A549 (cell line): ENCODE results near the gene FGFR1OP2. TPM values are rescaled to one million over a fixed set of nuclear protein-coding genes. Genes with fewer than 3 reads are reported as not detected.

ENCODE experiments used
- ATAC-seq, 2 experiments: fragments of 200-7000 bp in 1 of 2; fragments of >200 bp in 1 of 2; cut with Nextera tagmentation in 1 of 2; cut with Tn5 transposase in 1 of 2; 3 replicates each; pipeline versions ENCODE4 v1.8.0 to v1.9.1; 2018 to 2020; ENCODE audit warnings: mild to moderate bottlenecking in 1 of 2, moderate library complexity in 1 of 2
- CTCF ChIA-PET: fragments of 300-600 bp; sonication (Branson Sonifier 250); formaldehyde crosslinking; extraction: SDS; loops from one replicate; lab custom pipeline; 2021; ENCODE audit warnings: antibody characterized with exemption, inconsistent platforms; lab: Yijun Ruan, JAX
- POLR2A ChIA-PET: fragments of 350-600 bp; formaldehyde crosslinking; extraction: SDS; loops from one replicate; lab custom pipeline; 2021; ENCODE audit warnings: antibody characterized with exemption, inconsistent platforms; lab: Yijun Ruan, JAX
- DNase-seq, 2 experiments: peaks; one replicate each; pipeline versions ENCODE4 v3.0.0 to v3.0.0-alpha.2; 2011 to 2016; ENCODE audit warnings: low read depth in 1 of 2, low spot score in 1 of 2
- FAIRE-seq: peaks from 2 replicates; lab custom pipeline; 2011; peaks lifted over from hg19 to GRCh38; lab: Jason Lieb, UNC
- H3K27ac ChIP-seq, 2 experiments: fragments of >200 bp; sonication (Bioruptor Twin); formaldehyde crosslinking; 3 replicates each; pipeline ENCODE4 v1.5.1; 2016 to 2017
- H3K4me1 ChIP-seq: fragments of >200 bp; sonication (Bioruptor Twin); formaldehyde crosslinking; 3 replicates; pipeline ENCODE4 v1.6.1; 2016
- H3K4me2 ChIP-seq: fragments of >200 bp; sonication (Bioruptor Twin); formaldehyde crosslinking; 3 replicates; pipeline ENCODE4 v1.6.1; 2016
- H3K4me3 ChIP-seq: fragments of >200 bp; sonication (Bioruptor Twin); formaldehyde crosslinking; 3 replicates; pipeline ENCODE4 v1.5.1; 2016
- H3K9me3 ChIP-seq: fragments of >200 bp; sonication (Bioruptor Twin); formaldehyde crosslinking; 3 replicates; pipeline ENCODE4 v1.6.1; 2016
- CBX8 ChIP-seq: fragments of 200-600 bp; sonication (generic); IDR thresholded peaks from 2 replicates; pipeline ENCODE4 v1.6.1; 2016
- CHD4 ChIP-seq: fragments of 200-600 bp; sonication (generic); IDR thresholded peaks from 2 replicates; pipeline ENCODE4 v1.6.1; 2016; ENCODE audit warnings: antibody characterized with exemption, mild to moderate bottlenecking, borderline replicate concordance
- EHF ChIP-seq: fragments of 250-450 bp; sonication (Bioruptor Pico); IDR thresholded peaks from 2 replicates; pipeline ENCODE4 v1.5.0; 2020; ENCODE audit warnings: mild to moderate bottlenecking
- FOXS1 ChIP-seq: fragments of 250-450 bp; sonication (Bioruptor Pico); IDR thresholded peaks from 2 replicates; pipeline ENCODE4 v1.5.0; 2020; ENCODE audit warnings: mild to moderate bottlenecking, moderate library complexity
- GATA3 ChIP-seq: IDR thresholded peaks from 2 replicates; pipeline ENCODE4 v1.6.1; 2012; ENCODE audit warnings: borderline replicate concordance
- HDAC2 ChIP-seq: fragments of 200-600 bp; sonication (generic); IDR thresholded peaks from 2 replicates; pipeline ENCODE4 v1.6.1; 2016
- MAZ ChIP-seq: fragments of 150-350 bp; IDR thresholded peaks from 2 replicates; pipeline ENCODE4 v1.6.1; 2014; ENCODE audit warnings: antibody characterized with exemption, low read depth, low read length, borderline replicate concordance
- MYC ChIP-seq: IDR thresholded peaks from 2 replicates; pipeline ENCODE4 v1.6.1; 2012; ENCODE audit warnings: mild to moderate bottlenecking, inconsistent platforms, low read length, improper control_type of control experiment, borderline replicate concordance
- NFE2L2 ChIP-seq: fragments of 150-350 bp; conservative IDR thresholded peaks from 2 replicates; pipeline ENCODE4 v1.6.1; 2014; ENCODE audit warnings: low read length
- NR3C1 ChIP-seq: fragments of >200 bp; sonication (Bioruptor Twin); formaldehyde crosslinking; IDR thresholded peaks from 3 replicates; pipeline ENCODE4 v1.6.1; 2017
- PHF8 ChIP-seq: fragments of 200-600 bp; sonication (generic); IDR thresholded peaks from 2 replicates; pipeline ENCODE4 v1.6.1; 2016; ENCODE audit warnings: low read depth, mild to moderate bottlenecking, antibody characterized with exemption, moderate library complexity, borderline replicate concordance
- POLR2A ChIP-seq: IDR thresholded peaks from 2 replicates; pipeline ENCODE4 v1.6.1; 2012; ENCODE audit warnings: mild to moderate bottlenecking, low read length
- RARB ChIP-seq: fragments of 250-450 bp; sonication (Bioruptor Pico); IDR thresholded peaks from 2 replicates; pipeline ENCODE4 v1.8.0; 2021; ENCODE audit warnings: mild to moderate bottlenecking, moderate library complexity
- SMC3 ChIP-seq: fragments of >200 bp; sonication (Bioruptor Twin); formaldehyde crosslinking; IDR thresholded peaks from 3 replicates; pipeline ENCODE4 v1.6.1; 2018; ENCODE audit warnings: inconsistent platforms
- TFCP2L1 ChIP-seq: fragments of 250-450 bp; sonication (Bioruptor Pico); IDR thresholded peaks from 2 replicates; pipeline ENCODE4 v1.5.0; 2021; ENCODE audit warnings: mild to moderate bottlenecking
- ZC3H11A ChIP-seq: fragments of 450-650 bp; IDR thresholded peaks from 2 replicates; pipeline ENCODE4 v1.6.1; 2014; ENCODE audit warnings: antibody characterized with exemption, mild to moderate bottlenecking
- ZNF302 ChIP-seq: fragments of 250-450 bp; sonication (Bioruptor Pico); IDR thresholded peaks from 2 replicates; pipeline ENCODE4 v1.9.0; 2021; ENCODE audit warnings: inconsistent platforms, mild to moderate bottlenecking, moderate library complexity
- WGBS: methylation state at CpG from one replicate; pipeline ENCODE4 v1.1.6; 2017; ENCODE audit errors: missing lambda C conversion rate; 5-methylcytosine and 5-hydroxymethylcytosine counted together
- polyA plus RNA-seq, 4 experiments: library from polyadenylated mRNA; depleted of rRNA in 3 of 4; stranded (reverse); fragments of >200 nt; fragmentation: RNase III in 1 of 4; extraction: RNeasy Plus Mini Kit Qiagen cat#74134 plus additional on column Dnase treatment in 1 of 4; gene quantifications; 2 replicates in 3 of 4; 3 replicates in 1 of 4; pipeline ENCODE4 v1.2.3, GENCODE V29; 2011 to 2017
- TF ChIP-seq, protein P1 (sequence below): IDR thresholded peaks from 2 replicates; pipeline ENCODE4 v1.6.1; 2012
- TF ChIP-seq, protein P2 (sequence below): fragments of 450-650 bp; IDR thresholded peaks from 2 replicates; pipeline ENCODE4 v1.6.1; 2014; ENCODE audit warnings: antibody characterized with exemption
- TF ChIP-seq, protein P3 (sequence below): fragments of >200 bp; sonication (Bioruptor Twin); formaldehyde crosslinking; IDR thresholded peaks from 3 replicates; pipeline ENCODE4 v1.5.1; 2016
- TF ChIP-seq, protein P4 (sequence below): fragments of >200 bp; sonication (Bioruptor Twin); formaldehyde crosslinking; IDR thresholded peaks from 2 replicates; pipeline ENCODE4 v1.6.1; 2016
- TF ChIP-seq, protein P5 (sequence below): fragments of 150-350 bp; IDR thresholded peaks from 2 replicates; pipeline ENCODE4 v1.6.1; 2014; ENCODE audit warnings: low read depth, mild to moderate bottlenecking, low read length

The FGFR1OP2 gene
- polyA plus RNA-seq, 2 of the 4 experiments (the other 2 are of a cell fraction), result 36.3 to 51.1 TPM

DNA sequence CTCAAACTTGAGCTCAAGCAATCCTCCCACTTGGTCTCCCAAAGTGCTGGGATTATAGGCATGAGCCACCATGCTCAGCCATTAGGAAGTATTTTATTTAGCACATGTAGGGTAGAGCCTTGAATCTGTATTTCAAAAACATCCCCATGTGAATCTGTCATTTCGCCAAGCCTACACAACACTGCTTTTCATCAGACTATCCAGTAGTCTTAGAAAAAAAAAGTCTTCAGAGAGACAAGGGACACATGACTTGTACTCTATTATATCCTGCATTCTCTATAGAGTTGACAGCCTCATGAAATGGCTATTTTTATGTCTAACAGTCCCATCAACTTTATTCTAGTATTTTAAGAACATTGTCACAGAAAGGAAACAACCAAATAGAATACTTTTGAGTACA lies 40.5 kb downstream of the FGFR1OP2 start (continued):
- TF ChIP-seq, protein P1, sequence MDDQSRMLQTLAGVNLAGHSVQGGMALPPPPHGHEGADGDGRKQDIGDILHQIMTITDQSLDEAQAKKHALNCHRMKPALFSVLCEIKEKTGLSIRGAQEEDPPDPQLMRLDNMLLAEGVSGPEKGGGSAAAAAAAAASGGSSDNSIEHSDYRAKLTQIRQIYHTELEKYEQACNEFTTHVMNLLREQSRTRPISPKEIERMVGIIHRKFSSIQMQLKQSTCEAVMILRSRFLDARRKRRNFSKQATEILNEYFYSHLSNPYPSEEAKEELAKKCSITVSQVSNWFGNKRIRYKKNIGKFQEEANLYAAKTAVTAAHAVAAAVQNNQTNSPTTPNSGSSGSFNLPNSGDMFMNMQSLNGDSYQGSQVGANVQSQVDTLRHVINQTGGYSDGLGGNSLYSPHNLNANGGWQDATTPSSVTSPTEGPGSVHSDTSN, result no peak
- TF ChIP-seq CHD4, result no peak
- no peak for TF ChIP-seq CBX8

DNA sequence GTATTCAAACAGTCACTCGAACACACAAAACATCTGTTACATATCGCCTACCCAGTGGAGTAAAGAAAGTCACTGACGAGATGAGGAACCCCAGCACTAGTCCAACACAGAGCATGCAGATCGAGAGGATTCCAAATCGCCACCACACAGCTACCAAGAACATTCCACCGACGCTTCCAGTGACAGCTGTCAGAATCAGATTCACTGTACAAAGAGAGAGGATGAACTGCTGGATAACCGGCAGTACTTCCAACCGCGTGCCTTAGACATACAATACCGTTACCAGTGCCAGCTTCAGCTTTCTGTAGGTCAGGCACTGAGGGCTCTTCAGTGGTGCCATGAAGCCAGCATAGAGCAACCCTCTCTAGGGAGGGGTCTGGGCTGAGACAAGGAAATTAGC lies 41.5 kb downstream of the FGFR1OP2 start:
- H3K4me3 ChIP-seq, result no peak overlapping the region
- no peaks in the 10 kb centered on the region for H3K9me3 ChIP-seq
- ChIA-PET CTCF (interaction anchor here (1.1 to 1.2 kb wide), 2 partner anchors 20 to 34 kb away, joined by 3 read pairs; partner anchors contain the start of gene TM7SF3), POLR2A (no interaction called here)
- no peak for FAIRE-seq
- H3K27ac ChIP-seq, result no peak overlapping the region
- TF ChIP-seq, protein P2, sequence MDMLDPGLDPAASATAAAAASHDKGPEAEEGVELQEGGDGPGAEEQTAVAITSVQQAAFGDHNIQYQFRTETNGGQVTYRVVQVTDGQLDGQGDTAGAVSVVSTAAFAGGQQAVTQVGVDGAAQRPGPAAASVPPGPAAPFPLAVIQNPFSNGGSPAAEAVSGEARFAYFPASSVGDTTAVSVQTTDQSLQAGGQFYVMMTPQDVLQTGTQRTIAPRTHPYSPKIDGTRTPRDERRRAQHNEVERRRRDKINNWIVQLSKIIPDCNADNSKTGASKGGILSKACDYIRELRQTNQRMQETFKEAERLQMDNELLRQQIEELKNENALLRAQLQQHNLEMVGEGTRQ, result no peak
- TF ChIP-seq, protein P3, sequence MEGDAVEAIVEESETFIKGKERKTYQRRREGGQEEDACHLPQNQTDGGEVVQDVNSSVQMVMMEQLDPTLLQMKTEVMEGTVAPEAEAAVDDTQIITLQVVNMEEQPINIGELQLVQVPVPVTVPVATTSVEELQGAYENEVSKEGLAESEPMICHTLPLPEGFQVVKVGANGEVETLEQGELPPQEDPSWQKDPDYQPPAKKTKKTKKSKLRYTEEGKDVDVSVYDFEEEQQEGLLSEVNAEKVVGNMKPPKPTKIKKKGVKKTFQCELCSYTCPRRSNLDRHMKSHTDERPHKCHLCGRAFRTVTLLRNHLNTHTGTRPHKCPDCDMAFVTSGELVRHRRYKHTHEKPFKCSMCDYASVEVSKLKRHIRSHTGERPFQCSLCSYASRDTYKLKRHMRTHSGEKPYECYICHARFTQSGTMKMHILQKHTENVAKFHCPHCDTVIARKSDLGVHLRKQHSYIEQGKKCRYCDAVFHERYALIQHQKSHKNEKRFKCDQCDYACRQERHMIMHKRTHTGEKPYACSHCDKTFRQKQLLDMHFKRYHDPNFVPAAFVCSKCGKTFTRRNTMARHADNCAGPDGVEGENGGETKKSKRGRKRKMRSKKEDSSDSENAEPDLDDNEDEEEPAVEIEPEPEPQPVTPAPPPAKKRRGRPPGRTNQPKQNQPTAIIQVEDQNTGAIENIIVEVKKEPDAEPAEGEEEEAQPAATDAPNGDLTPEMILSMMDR, result no peak
- no peak for TF ChIP-seq HDAC2
- no peak for TF ChIP-seq RARB (CRISPR knock-in tag)
- no peak for TF ChIP-seq MAZ
- no peak overlapping the region for H3K4me2 ChIP-seq
- ATAC-seq, result no peak
- H3K4me1 ChIP-seq, result no peaks in the 10 kb centered on the region
- DNase-seq, result no peak
- 97% methylated on average over 11 of the region's 11 CpGs for WGBS

DNA sequence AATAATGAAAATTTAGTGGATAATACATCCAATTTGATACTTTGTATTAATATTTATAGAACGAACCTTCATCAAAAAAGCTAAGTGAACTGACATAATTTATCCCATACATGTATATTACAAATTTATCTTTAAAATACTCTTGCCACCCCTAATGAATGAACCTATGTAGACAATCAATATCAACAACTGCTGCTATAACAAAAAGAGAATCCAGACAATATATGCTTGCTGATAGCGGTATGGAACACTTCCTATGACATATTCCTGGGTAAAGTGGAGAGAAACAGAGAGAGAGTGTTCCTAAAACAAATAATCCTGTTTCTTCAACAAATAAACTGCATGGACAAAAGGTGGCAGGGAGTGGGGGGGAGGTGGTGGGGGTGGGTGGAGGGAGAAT lies 44.6 kb downstream of the FGFR1OP2 start:
- Histone ChIP-seq H3K4me3 (no peak overlapping the region), H3K4me1 (no peaks in the 10 kb centered on the region), H3K27ac (no peak overlapping the region), H3K4me2 (no peak overlapping the region), H3K9me3 (no peaks in the 10 kb centered on the region)
- TF ChIP-seq CBX8 (no peak), TFCP2L1 (no peak), GATA3 (no peak), EHF (CRISPR knock-in tag) (no peak), NFE2L2 (no peak), MAZ (no peak), ZNF302 (CRISPR knock-in tag) (no peak), SMC3 (no peak), NR3C1 (no peak), POLR2A (no peak), ZC3H11A (no peak), FOXS1 (CRISPR knock-in tag) (no peak), MYC (no peak), PHF8 (no peak)
- TF ChIP-seq, protein P4, sequence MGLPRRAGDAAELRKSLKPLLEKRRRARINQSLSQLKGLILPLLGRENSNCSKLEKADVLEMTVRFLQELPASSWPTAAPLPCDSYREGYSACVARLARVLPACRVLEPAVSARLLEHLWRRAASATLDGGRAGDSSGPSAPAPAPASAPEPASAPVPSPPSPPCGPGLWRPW, result no peak
- TF ChIP-seq, protein P5, sequence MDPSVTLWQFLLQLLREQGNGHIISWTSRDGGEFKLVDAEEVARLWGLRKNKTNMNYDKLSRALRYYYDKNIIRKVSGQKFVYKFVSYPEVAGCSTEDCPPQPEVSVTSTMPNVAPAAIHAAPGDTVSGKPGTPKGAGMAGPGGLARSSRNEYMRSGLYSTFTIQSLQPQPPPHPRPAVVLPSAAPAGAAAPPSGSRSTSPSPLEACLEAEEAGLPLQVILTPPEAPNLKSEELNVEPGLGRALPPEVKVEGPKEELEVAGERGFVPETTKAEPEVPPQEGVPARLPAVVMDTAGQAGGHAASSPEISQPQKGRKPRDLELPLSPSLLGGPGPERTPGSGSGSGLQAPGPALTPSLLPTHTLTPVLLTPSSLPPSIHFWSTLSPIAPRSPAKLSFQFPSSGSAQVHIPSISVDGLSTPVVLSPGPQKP, result no peak
- POLR2A ChIA-PET, result no interaction called here
- 91% methylated on average over 2 of the region's 2 CpGs for WGBS
- DNase-seq (no peak), ATAC-seq (no peak), FAIRE-seq (no peak)
- CTCF ChIA-PET, result interaction anchor here (1.0 to 1.7 kb wide), 3 partner anchors 10 to 65 kb away, joined by 3 to 4 read pairs (median 3); partner anchors contain the start of gene TM7SF3
